SH-SY5Y (cell line): ENCODE results near the gene MGA.

ENCODE experiments used
- GATA2 ChIP-seq: IDR thresholded peaks from 2 replicates; pipeline ENCODE4 v1.6.1; 2011; ENCODE audit warnings: mild to moderate bottlenecking, low read depth, low read length
- GATA3 ChIP-seq: IDR thresholded peaks from 2 replicates; pipeline ENCODE4 v1.6.1; 2011; ENCODE audit warnings: low read depth, mild to moderate bottlenecking, low read length, moderate library complexity

GRCh38 chr15:41713047-41713446 lies 52.8 kb downstream of the MGA start:
- no peak for TF ChIP-seq GATA3
- TF ChIP-seq GATA2, result no peak
